Suprapubic skin (tissue), 4 donors: Measurements from ENCODE around the gene LIN28B.

Experiments used
- EP300 ChIP-seq: sonication (generic); formaldehyde crosslinking; IDR thresholded peaks from one replicate; pipeline ENCODE4 v1.6.1; 2017; ENCODE audit warnings: antibody characterized with exemption
- POLR2A ChIP-seq, 2 donors: fragments of 450-650 bp; IDR thresholded peaks; one replicate each; pipeline ENCODE4 v1.6.1; 2017; ENCODE audit warnings: antibody characterized with exemption in 2 of 2, mild to moderate bottlenecking in 2 of 2, moderate library complexity in 2 of 2
- POLR2AphosphoS5 ChIP-seq, 3 donors: sonication (generic); formaldehyde crosslinking; IDR thresholded peaks; one replicate each; pipeline ENCODE4 v1.6.1; 2017; ENCODE audit warnings: antibody characterized with exemption in 3 of 3
- TF ChIP-seq, protein P1 (sequence below), 2 donors: fragments of 200-600 bp in 1 of 2; fragments of 450-650 bp in 1 of 2; sonication (generic) in 1 of 2; IDR thresholded peaks; one replicate each; pipeline ENCODE4 v1.5.1; 2016 to 2019; ENCODE audit warnings: antibody characterized with exemption in 2 of 2, mild to moderate bottlenecking in 1 of 2, moderate library complexity in 1 of 2

DNA sequence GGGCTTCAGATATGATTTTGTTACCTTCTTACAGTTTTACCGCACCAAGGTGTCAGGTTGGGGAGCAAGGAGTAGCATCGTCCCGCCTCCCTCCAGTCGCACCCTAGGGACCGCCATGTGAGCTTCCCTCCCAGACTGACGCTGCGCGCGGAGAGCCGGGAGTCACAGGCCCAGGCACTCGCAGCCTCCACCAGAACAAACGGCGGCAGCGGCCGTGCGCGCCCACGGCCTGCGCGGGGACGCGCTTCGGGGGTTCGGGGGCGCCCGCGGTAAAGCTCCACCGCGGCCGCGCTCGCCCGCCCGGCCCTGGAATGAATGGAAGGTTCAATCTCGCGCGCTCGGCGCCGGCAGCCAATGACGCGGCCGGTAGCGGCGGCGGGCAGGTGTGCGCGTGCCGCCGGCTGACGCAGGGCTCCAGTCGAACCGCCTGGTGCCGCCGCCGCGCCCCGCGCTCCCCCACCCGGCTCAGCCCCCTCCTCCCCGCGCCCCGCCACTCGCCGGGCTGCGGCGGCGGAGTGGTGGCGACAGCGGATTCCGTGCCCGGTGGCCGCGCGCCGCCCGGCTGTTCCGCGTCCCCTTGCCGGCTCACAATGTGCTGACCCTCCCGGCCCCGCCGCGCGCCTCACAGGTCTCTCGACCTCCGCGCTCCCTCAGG is 16.5 kb upstream of the LIN28B start:
- TF ChIP-seq, protein P1, sequence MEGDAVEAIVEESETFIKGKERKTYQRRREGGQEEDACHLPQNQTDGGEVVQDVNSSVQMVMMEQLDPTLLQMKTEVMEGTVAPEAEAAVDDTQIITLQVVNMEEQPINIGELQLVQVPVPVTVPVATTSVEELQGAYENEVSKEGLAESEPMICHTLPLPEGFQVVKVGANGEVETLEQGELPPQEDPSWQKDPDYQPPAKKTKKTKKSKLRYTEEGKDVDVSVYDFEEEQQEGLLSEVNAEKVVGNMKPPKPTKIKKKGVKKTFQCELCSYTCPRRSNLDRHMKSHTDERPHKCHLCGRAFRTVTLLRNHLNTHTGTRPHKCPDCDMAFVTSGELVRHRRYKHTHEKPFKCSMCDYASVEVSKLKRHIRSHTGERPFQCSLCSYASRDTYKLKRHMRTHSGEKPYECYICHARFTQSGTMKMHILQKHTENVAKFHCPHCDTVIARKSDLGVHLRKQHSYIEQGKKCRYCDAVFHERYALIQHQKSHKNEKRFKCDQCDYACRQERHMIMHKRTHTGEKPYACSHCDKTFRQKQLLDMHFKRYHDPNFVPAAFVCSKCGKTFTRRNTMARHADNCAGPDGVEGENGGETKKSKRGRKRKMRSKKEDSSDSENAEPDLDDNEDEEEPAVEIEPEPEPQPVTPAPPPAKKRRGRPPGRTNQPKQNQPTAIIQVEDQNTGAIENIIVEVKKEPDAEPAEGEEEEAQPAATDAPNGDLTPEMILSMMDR (IDR thresholded peaks at IDR 0.05), result no peak
- no peak for TF ChIP-seq POLR2A (IDR thresholded peaks at IDR 0.05)
- no peak for TF ChIP-seq EP300
- TF ChIP-seq POLR2AphosphoS5 (IDR thresholded peaks at IDR 0.05), result no peak
